Measurements from ENCODE around the gene PDE4DIP.
"Not testable (repeated sequence)": the region's sequence is repeated elsewhere in the genome, so short reads cannot be mapped to it uniquely, and the experiment has no call there.

Gene PDE4DIP

GRCh38 chr1:148921047-148921446 lies 76.8 kb downstream of the PDE4DIP start:
- not testable (repeated sequence) for DNase-seq

- DNase-seq: not testable (repeated sequence)
Measured at GRCh38 chr1:148923798-148924197, 79.6 kb downstream of the PDE4DIP start.

- not testable (repeated sequence) for DNase-seq
Measured at GRCh38 chr1:148927645-148928044, 83.4 kb downstream of the PDE4DIP start.

GRCh38 chr1:148929253-148929652 lies 85.0 kb downstream of the PDE4DIP start:
- DNase-seq: not testable (repeated sequence)

- not testable (repeated sequence) for DNase-seq
Measured at GRCh38 chr1:148935381-148936002, 91.3 kb downstream of the PDE4DIP start.

- not testable (repeated sequence) for DNase-seq
Measured at GRCh38 chr1:148942906-148943305, 98.7 kb downstream of the PDE4DIP start.

GRCh38 chr1:148945130-148945529 lies 100.9 kb downstream of the PDE4DIP start:
- not testable (repeated sequence) for DNase-seq

GRCh38 chr1:148948768-148949167 lies 104.5 kb downstream of the PDE4DIP start:
- DNase-seq: not testable (repeated sequence)

GRCh38 chr1:148951336-148952227 lies 107.4 kb downstream of the PDE4DIP start:
- peak; percentile 72 for DNase-seq

GRCh38 chr1:148952253-148952937 lies 108.2 kb downstream of the PDE4DIP start:
- not testable (repeated sequence) for DNase-seq

- DNase-seq: not testable (repeated sequence)
Measured at GRCh38 chr1:148952938-148953616, 108.8 kb downstream of the PDE4DIP start.

GRCh38 chr1:148953730-148954129 lies 109.5 kb downstream of the PDE4DIP start:
- DNase-seq: not testable (repeated sequence)

GRCh38 chr1:148958343-148958742 lies 114.1 kb downstream of the PDE4DIP start:
- not testable (repeated sequence) for DNase-seq

GRCh38 chr1:148960212-148961000 lies 116.2 kb downstream of the PDE4DIP start:
- not testable (repeated sequence) for DNase-seq

GRCh38 chr1:148962127-148962857 lies 118.1 kb downstream of the PDE4DIP start:
- not testable (repeated sequence) for DNase-seq

- not testable (repeated sequence) for DNase-seq
Measured at GRCh38 chr1:148966084-148966483, 121.9 kb downstream of the PDE4DIP start.

- DNase-seq: not testable (repeated sequence)
Measured at GRCh38 chr1:148967580-148967979, 123.4 kb downstream of the PDE4DIP start.

GRCh38 chr1:148968682-148969081 lies 124.5 kb downstream of the PDE4DIP start:
- DNase-seq: not testable (repeated sequence)

GRCh38 chr1:148969126-148969525 lies 124.9 kb downstream of the PDE4DIP start:
- not testable (repeated sequence) for DNase-seq

GRCh38 chr1:148975453-148975852 lies 131.2 kb downstream of the PDE4DIP start:
- not testable (repeated sequence) for DNase-seq
